ENCODE data around the gene PDXP.

Gene PDXP

GRCh38 chr22:37628830-37629229 lies 29.7 kb upstream of the PDXP start:
- no peak for DNase-seq (ENCODE audit: low read depth)

DNA sequence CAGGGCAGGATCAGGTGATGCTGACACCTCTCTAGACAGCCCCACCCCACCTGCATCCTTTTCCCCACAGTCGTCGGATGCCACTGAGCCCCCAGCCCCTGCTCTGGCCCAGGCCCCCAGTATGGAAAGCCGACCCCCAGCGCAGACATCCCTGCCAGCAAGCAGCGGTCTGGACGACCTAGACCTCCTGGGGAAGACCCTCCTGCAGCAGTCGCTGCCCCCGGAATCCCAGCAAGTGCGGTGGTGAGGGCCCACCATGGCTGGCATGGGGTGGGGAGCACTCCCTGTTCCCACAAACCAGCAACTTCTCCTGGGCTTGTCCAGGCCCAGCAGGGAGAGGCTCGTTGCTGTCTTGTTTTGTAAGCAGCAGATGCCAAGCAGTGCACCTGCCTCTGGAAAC lies 28.6 kb upstream of the PDXP start:
- no peak for DNase-seq (ENCODE audit: low read depth)

- DNase-seq (ENCODE audit: low read depth), result no peak
Observed at GRCh38 chr22:37630839-37631435, 27.6 kb upstream of the PDXP start.

GRCh38 chr22:37631448-37632173 lies 26.9 kb upstream of the PDXP start:
- no peak for DNase-seq (ENCODE audit: low read depth)

DNA sequence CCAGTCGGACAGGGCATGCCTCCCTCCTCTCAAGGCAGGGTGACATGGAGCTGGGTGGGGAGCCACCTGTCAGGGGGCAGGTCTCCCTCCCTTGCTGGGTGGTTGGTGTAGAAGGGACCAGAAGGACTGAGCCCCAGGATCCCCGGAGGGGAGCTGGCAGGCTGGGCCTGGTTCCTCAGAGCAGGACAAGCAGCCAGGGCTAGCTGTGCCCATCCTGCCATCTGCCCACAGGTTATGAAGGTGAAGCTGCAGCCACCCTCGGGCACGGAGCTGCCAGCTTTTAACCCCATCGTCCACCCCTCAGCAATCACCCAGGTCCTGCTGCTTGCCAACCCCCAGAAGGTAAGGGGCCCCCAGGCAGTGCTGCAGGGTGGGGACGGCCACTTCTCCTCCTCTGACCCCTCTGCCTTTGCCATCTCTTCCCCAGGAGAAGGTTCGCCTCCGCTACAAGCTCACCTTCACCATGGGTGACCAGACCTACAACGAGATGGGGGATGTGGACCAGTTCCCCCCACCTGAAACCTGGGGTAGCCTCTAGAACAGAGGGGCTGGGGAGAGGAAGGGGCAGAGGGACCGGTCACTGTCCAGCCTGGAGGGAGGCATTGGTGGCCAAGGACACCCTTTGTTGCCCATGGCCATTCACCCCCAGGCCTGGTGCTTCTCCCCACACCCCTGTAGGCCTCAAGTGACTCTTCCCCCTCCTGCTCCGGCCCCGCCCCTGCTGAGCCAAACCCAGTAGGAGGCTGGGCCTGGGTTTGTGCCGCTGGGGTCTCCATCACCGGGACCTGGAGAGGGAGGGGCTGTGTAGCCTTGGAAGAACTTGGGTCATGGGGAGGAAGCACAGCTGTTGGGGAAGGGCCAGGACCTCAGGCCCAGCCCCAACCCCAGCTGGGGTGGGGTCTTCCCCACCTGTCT lies 26.1 kb upstream of the PDXP start:
- no peak for DNase-seq (ENCODE audit: low read depth)

DNA sequence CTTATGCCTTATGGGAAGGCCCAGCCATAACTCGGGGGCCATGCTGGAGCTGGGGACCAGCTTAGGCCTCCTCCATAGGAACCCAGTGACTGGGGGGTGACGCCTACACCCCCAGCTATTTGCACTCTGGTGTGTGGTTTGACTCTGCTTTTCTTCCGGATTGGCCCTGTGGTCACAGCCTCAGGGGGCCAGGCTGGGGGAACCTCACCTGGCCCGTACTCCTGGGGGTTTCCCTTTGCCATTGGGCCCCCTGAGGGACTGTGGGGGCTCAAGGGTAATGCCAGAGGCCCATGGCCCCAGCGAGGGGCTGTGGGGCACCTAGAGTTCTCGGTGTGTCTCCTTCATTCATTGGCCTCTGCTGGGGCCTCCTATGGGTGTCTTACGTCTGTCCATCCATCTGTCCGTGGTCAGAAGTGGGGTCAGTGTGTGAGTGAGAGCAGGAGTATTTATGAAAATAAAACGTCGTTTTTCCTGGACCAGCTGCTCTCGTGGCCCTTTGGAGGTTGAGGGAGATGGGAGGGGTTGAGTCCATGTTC lies 25.4 kb upstream of the PDXP start:
- peak; percentile 52 for DNase-seq (ENCODE audit: low read depth)

- DNase-seq (ENCODE audit: low read depth), result peak; percentile 73
Observed at GRCh38 chr22:37633625-37634416, 24.7 kb upstream of the PDXP start.

GRCh38 chr22:37634417-37634924 lies 24.1 kb upstream of the PDXP start:
- DNase-seq (ENCODE audit: low read depth), result peak; percentile 25

- DNase-seq (ENCODE audit: low read depth), result no peak
Observed at GRCh38 chr22:37635157-37635556, 23.4 kb upstream of the PDXP start.

- DNase-seq (ENCODE audit: low read depth), result peak; percentile 78
Observed at GRCh38 chr22:37636186-37636948, 22.2 kb upstream of the PDXP start.

DNA sequence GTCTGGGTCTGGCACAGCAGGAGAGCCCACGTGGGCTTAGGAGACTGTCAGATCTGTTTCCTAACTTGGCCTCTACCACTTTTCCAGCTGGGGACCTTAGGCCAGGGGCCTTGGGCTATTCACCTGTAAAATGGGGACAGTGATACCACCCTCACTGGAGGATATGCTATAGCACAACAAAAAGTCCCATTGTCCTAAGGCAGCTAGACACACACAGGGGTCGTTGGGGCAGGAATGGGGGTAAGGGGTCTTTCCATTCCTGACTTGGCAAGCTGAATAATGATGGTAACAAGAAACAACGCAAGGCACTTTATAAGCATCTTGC lies 21.6 kb upstream of the PDXP start:
- no peak for DNase-seq (ENCODE audit: low read depth)

- DNase-seq (ENCODE audit: low read depth), result no peak
Observed at GRCh38 chr22:37638391-37639069, 20.0 kb upstream of the PDXP start.

DNA sequence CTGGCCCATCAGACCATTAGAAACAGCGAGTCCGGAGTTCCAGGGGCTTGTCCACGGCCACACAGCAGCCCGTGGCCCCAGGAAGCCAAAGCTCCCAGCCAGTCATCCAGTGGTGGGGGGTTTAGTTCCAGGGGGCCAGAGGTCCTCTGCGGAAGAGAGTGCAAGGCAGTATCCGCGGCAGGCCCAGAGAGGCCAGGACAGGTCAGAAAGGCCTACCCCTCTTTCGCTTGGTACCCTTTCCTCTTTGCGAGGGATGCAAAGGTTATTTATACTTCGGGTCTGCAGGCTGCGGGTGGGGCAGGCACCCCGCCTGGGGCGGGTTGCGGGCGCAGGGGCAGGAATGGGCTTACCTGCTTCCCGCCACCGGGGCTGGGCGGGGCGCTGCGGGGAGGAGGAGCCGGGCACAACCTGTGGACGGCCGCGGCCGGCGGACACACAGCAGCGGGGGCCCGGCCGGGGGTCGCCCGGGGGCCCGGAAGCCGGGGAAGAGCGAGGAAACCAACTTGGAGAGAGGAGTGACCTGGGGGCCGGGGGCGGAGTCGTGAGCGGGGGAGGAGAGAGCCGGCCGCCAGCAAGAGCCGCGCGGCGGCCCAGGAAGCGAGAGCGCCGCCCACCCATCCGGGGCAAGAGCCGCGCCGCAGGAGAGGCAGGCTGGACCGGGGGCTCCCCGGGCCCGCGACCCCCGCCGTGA lies 19.3 kb upstream of the PDXP start, which contains the start of gene SH3BP1:
SH3BP1 (plus strand) TSS at position 600 of the 691 bp plus-strand sequence. CDS start 119 bp downstream, outside the sequence.
- DNase-seq (ENCODE audit: low read depth), result no peak

GRCh38 chr22:37639771-37640590 lies 18.5 kb upstream of the PDXP start:
- DNase-seq (ENCODE audit: low read depth), result no peak

DNA sequence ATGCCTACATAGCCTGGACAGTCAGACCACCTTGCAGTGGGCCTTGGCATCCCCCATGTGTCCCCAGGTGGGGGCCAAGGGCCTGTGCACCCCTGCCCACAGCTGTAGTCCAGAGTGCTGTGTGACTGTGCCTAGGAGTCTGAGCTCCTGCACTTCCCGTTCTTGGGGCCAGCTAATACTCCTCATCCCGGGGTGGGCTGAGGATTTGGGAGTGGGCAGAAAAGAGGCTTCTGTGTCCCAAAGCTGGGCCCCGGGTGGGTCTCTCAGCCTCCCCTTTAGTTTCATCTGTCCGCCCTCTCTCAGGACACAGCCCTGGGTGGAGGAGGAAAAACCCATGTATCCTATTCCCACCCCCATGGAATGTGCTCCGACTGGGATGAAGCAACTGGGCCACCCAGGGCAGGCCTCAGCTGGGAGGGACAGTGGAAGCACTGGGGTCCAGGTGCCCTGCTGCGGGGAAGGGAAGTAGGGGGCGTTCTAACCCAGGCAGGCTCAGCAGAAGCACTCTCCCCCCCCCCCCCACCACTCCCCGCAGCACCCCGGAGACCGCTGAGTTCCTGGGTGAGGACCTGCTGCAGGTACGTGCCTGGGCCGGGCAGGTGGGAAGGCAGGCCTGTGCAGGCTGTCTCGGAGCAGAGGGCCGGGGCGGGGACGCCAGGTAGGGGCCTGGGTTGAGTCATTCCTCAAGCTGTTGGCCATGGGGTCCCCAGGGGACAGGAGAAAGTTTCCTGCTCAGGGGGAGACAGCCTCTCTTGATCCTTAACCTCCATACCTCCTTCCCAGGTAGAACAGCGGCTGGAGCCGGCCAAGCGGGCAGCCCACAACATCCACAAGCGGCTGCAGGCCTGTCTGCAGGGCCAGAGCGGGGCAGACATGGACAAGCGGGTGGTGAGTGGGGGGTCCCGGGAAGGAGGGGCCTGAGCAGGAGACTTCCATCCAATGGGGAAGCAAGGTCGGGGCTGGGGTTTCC lies 17.6 kb upstream of the PDXP start:
- DNase-seq (ENCODE audit: low read depth), result no peak

GRCh38 chr22:37641561-37641949 lies 17.0 kb upstream of the PDXP start:
- no peak for DNase-seq (ENCODE audit: low read depth)

- peak; percentile 55 for DNase-seq (ENCODE audit: low read depth)
Observed at GRCh38 chr22:37643225-37643847, 15.2 kb upstream of the PDXP start.

Data from iris pigment epithelial cell (primary cell).